Breast epithelium (tissue), 4 donors: Measurements from ENCODE around the gene RSRP1. TPM values are rescaled to one million over a fixed set of nuclear protein-coding genes. Genes with fewer than 3 reads are reported as not detected.

ENCODE experiments used
- DNase-seq, 2 donors: peaks; one replicate each; pipeline ENCODE4 v3.0.0-alpha.2; 2019; ENCODE audit warnings: low spot score in 2 of 2
- H3K27ac ChIP-seq, 2 donors: fragments of 200-600 bp; sonication (generic) in 1 of 2; one replicate each; pipeline ENCODE4 v1.5.1; 2016 to 2019; ENCODE audit warnings: mild to moderate bottlenecking in 1 of 2
- H3K27me3 ChIP-seq, 2 donors: fragments of 200-600 bp; sonication (generic) in 1 of 2; one replicate each; pipeline versions ENCODE4 v1.5.1 to v1.6.0; 2017 to 2019; ENCODE audit warnings: control low read depth in 1 of 2, mild to moderate bottlenecking in 1 of 2
- H3K36me3 ChIP-seq: fragments of 200-600 bp; one replicate; pipeline ENCODE4 v1.5.1; 2019
- H3K4me1 ChIP-seq, 2 donors: fragments of 200-600 bp; sonication (generic); one replicate each; pipeline ENCODE4 v1.5.1; 2016 to 2019; ENCODE audit warnings: control low read depth in 1 of 2
- H3K4me3 ChIP-seq, 3 donors: fragments of 200-600 bp; sonication (generic); 1 replicate in 2 of 3; 2 replicates in 1 of 3; pipeline ENCODE4 v1.5.1; 2016 to 2019; ENCODE audit warnings: mild to moderate bottlenecking in 3 of 3, moderate library complexity in 2 of 3
- H3K9me3 ChIP-seq, 2 donors: fragments of 200-600 bp; sonication (generic) in 1 of 2; one replicate each; pipeline ENCODE4 v1.5.1; 2016 to 2019; ENCODE audit warnings: control low read depth in 1 of 2
- CTCF ChIP-seq, 3 donors: fragments of 450-650 bp; IDR thresholded peaks; one replicate each; pipeline ENCODE4 v1.5.1; 2016 to 2017; ENCODE audit warnings: antibody characterized with exemption in 3 of 3, mild to moderate bottlenecking in 3 of 3, moderate library complexity in 3 of 3
- POLR2A ChIP-seq: fragments of 450-650 bp; IDR thresholded peaks from one replicate; pipeline ENCODE4 v1.6.1; 2016; ENCODE audit warnings: antibody characterized with exemption, mild to moderate bottlenecking, moderate library complexity
- POLR2AphosphoS5 ChIP-seq, 3 donors: sonication (generic); formaldehyde crosslinking; IDR thresholded peaks; one replicate each; pipeline ENCODE4 v1.6.1; 2017; ENCODE audit warnings: antibody characterized with exemption in 3 of 3
- intact Hi-C: fragments of 100-400 bp; cut with DNase I; formaldehyde crosslinking; loops from one replicate; pipeline ENCODE4 v1.15.1; 2023; ENCODE audit warnings: low total_unique reads
- total RNA-seq, 3 donors: library from RNA; depleted of rRNA; stranded (reverse); fragments of >200 nt; gene quantifications; one replicate each; pipeline ENCODE4 v1.1.0, GENCODE V29; 2016

RSRP1 gene
- total RNA-seq, 3 donors from 2014 or later, result 155 to 215 (median 164) TPM

- intact Hi-C loops, result no loop called here
- TF ChIP-seq POLR2AphosphoS5 (IDR thresholded peaks at IDR 0.05) (no peak), CTCF (IDR thresholded peaks at IDR 0.05) (no peak), POLR2A (no peak)
- H3K27me3 ChIP-seq, result no peaks in the 10 kb centered on the region
- no peaks in the 10 kb centered on the region for H3K4me1 ChIP-seq
- H3K9me3 ChIP-seq, result no peaks in the 10 kb centered on the region
- H3K27ac ChIP-seq, result no peak overlapping the region
- H3K36me3 ChIP-seq, result no peaks in the 10 kb centered on the region
- H3K4me3 ChIP-seq, result no peak overlapping the region
- no peak for DNase-seq
Measured at GRCh38 chr1:25256578-25256965, 9.3 kb upstream of the RSRP1 start.

- H3K36me3 ChIP-seq, result no peaks in the 10 kb centered on the region
- no peaks in the 10 kb centered on the region for H3K9me3 ChIP-seq
- no peak overlapping the region for H3K4me3 ChIP-seq
- no peak for DNase-seq
- TF ChIP-seq POLR2AphosphoS5 (IDR thresholded peaks at IDR 0.05), result no peak
- no peak for TF ChIP-seq CTCF (IDR thresholded peaks at IDR 0.05)
- no peak for TF ChIP-seq POLR2A
- H3K27me3 ChIP-seq, result no peaks in the 10 kb centered on the region
- intact Hi-C loops, result no loop called here
- H3K4me1 ChIP-seq, result no peaks in the 10 kb centered on the region
- no peak overlapping the region for H3K27ac ChIP-seq
Measured at GRCh38 chr1:25255706-25256577, 8.7 kb upstream of the RSRP1 start.

- no peak overlapping the region for H3K27ac ChIP-seq
- H3K27me3 ChIP-seq, result no peaks in the 10 kb centered on the region
- no peak for DNase-seq
- no peaks in the 10 kb centered on the region for H3K36me3 ChIP-seq
- TF ChIP-seq POLR2A (no peak), POLR2AphosphoS5 (IDR thresholded peaks at IDR 0.05) (no peak), CTCF (IDR thresholded peaks at IDR 0.05) (no peak)
- intact Hi-C loops, result no loop called here
- no peaks in the 10 kb centered on the region for H3K4me1 ChIP-seq
- H3K9me3 ChIP-seq, result no peaks in the 10 kb centered on the region
- H3K4me3 ChIP-seq, result no peak overlapping the region
Measured at GRCh38 chr1:25253911-25254310, 6.7 kb upstream of the RSRP1 start.

- TF ChIP-seq POLR2AphosphoS5 (IDR thresholded peaks at IDR 0.05) (no peak), POLR2A (no peak), CTCF (IDR thresholded peaks at IDR 0.05) (no peak)
- Histone ChIP-seq H3K4me3 (peak overlapping the region; percentile 78 to 97 (median 85)), H3K36me3 (peaks cover 4% of the 10 kb centered on the region), H3K4me1 (peaks cover 0 to 18% of the 10 kb centered on the region in 2 donors), H3K9me3 (no peaks in the 10 kb centered on the region), H3K27ac (peak overlapping the region; percentile 98 to 99), H3K27me3 (no peaks in the 10 kb centered on the region)
- intact Hi-C loops, result loop anchor here (5.0 kb wide), 1 partner anchor 584 kb away; no protein-coding TSS in a partner anchor
- DNase-seq, result no peak
Measured at GRCh38 chr1:25247829-25248754, 838 bp upstream of the RSRP1 start.
